Caco-2 (cell line): ENCODE results near the gene ZMAT5. TPM values are rescaled to one million over a fixed set of nuclear protein-coding genes. Genes with fewer than 3 reads are reported as not detected.

Source experiments
- BruUV-seq: library from RNA; stranded (reverse); fragments of 400-500 nt; replicated peaks from 2 replicates; lab custom pipeline; 2021; lab: Mats Ljungman, UMichigan
- CTCF ChIA-PET: fragments of 300-600 bp; sonication (Branson Sonifier 250); formaldehyde crosslinking; loops from one replicate; lab custom pipeline; 2022; ENCODE audit warnings: antibody characterized with exemption; lab: Charles Lee
- POLR2A ChIA-PET: fragments of 300-600 bp; sonication (Branson Sonifier 250); formaldehyde crosslinking; loops from one replicate; lab custom pipeline; 2022; ENCODE audit warnings: antibody characterized with exemption; lab: Charles Lee
- DNase-seq, 2 experiments: peaks; one replicate each; pipeline versions ENCODE4 v3.0.0 to v3.0.0-alpha.2; 2020 to 2022
- H3K27me3 ChIP-seq: replicated peaks from 2 replicates; pipeline ENCODE4 v1.6.0; 2011; ENCODE audit warnings: low read length; ENCODE audit not compliant: control insufficient read depth, insufficient read depth
- H3K36me3 ChIP-seq: 2 replicates; pipeline ENCODE4 v1.5.1; 2011; ENCODE audit warnings: low read length; ENCODE audit not compliant: control insufficient read depth, insufficient read depth
- H3K4me1 ChIP-seq: fragments of 250-450 bp; sonication (Bioruptor Pico); 2 replicates; pipeline ENCODE4 v1.5.1; 2020; ENCODE audit warnings: mild to moderate bottlenecking
- H3K4me3 ChIP-seq: 2 replicates; pipeline ENCODE4 v1.5.1; 2011; ENCODE audit warnings: low read depth, mild to moderate bottlenecking, control low read depth, low read length
- H3K9me3 ChIP-seq: fragments of 250-450 bp; sonication (Bioruptor Pico); 2 replicates; pipeline ENCODE4 v1.5.1; 2020; ENCODE audit warnings: mild to moderate bottlenecking, moderate library complexity
- H3K27ac Mint-ChIP-seq: one replicate; pipeline ENCODE4 v1.8.0; 2022; ENCODE audit warnings: mixed read lengths; ENCODE audit not compliant: unreplicated experiment
- H3K27me3 Mint-ChIP-seq: one replicate; pipeline ENCODE4 v1.8.0; 2022; ENCODE audit warnings: mixed read lengths; ENCODE audit not compliant: insufficient read depth, unreplicated experiment
- H3K36me3 Mint-ChIP-seq: one replicate; pipeline ENCODE4 v1.8.0; 2022; ENCODE audit warnings: mild to moderate bottlenecking, mixed read lengths; ENCODE audit not compliant: insufficient read depth, unreplicated experiment
- H3K4me1 Mint-ChIP-seq: one replicate; pipeline ENCODE4 v1.8.0; 2022; ENCODE audit warnings: low read depth, mixed read lengths; ENCODE audit not compliant: unreplicated experiment
- H3K4me3 Mint-ChIP-seq: one replicate; pipeline ENCODE4 v1.8.0; 2022; ENCODE audit warnings: mild to moderate bottlenecking, moderate library complexity, mixed read lengths; ENCODE audit not compliant: unreplicated experiment
- H3K9me3 Mint-ChIP-seq: one replicate; pipeline ENCODE4 v1.8.0; 2022; ENCODE audit warnings: mixed read lengths; ENCODE audit not compliant: unreplicated experiment
- intact Hi-C: fragments of 100-400 bp; cut with micrococcal nuclease; formaldehyde crosslinking; loops from one replicate; pipeline ENCODE4 v1.10.0; 2022; ENCODE audit not compliant: unreplicated experiment
- total RNA-seq: library from RNA; stranded (reverse); gene quantifications from 2 replicates; pipeline ENCODE4 v1.2.3, GENCODE V29; 2022
- TF ChIP-seq, protein P1 (sequence below), 2 experiments: fragments of 200-600 bp in 1 of 2; IDR thresholded peaks; 1 replicate in 1 of 2; 2 replicates in 1 of 2; pipeline versions ENCODE4 v1.5.1 to v1.8.0; 2011 to 2022; ENCODE audit warnings: antibody characterized with exemption in 1 of 2, control low read depth in 1 of 2, inconsistent platforms in 1 of 2, low read depth in 1 of 2, low read length in 1 of 2, mild to moderate bottlenecking in 1 of 2, moderate library complexity in 1 of 2; ENCODE audit not compliant: insufficient read depth in 1 of 2, severe bottlenecking in 1 of 2, unreplicated experiment in 1 of 2

Gene ZMAT5
- total RNA-seq, 1 experiment from 2014 or later = 19.7 TPM

DNA sequence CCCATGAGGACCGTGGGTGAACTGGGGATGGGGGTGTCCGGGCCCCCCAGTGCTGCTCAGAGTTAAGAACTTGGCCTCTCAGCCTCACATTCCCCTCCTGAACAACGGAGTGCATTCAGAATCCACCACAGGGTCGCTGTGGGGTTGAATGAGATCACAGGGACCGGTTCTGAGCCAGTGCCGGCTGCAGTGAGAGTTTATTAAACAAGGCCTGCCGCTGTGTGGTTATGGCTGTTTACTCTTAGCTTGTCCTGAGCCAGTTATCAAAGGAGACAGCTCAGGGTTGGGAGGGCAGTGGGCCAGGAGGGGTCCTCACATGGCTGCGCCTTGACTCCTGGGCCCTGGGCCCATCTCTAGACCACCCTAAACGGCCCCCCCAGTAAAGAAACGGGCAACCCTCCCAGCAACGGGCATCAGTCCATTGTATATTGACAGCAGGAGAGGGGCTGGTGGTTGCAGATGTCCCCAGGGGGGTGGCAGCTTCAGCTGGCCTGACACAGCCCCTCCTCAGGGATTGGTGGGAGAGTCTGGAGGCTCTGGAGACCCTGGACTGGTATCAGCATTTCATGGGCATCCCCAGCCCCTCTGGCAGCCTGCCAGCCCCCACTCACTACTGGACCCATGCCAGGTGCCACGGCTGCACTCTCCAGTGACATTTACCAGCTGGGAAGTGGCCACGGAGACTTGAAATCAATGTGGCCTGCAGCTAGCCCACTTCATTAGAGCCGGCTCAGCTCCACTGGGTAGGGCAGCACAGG is 62.1 kb downstream of the ZMAT5 start:
- H3K4me3 Mint-ChIP-seq = no peak overlapping the region
- H3K4me3 ChIP-seq = no peak overlapping the region

DNA sequence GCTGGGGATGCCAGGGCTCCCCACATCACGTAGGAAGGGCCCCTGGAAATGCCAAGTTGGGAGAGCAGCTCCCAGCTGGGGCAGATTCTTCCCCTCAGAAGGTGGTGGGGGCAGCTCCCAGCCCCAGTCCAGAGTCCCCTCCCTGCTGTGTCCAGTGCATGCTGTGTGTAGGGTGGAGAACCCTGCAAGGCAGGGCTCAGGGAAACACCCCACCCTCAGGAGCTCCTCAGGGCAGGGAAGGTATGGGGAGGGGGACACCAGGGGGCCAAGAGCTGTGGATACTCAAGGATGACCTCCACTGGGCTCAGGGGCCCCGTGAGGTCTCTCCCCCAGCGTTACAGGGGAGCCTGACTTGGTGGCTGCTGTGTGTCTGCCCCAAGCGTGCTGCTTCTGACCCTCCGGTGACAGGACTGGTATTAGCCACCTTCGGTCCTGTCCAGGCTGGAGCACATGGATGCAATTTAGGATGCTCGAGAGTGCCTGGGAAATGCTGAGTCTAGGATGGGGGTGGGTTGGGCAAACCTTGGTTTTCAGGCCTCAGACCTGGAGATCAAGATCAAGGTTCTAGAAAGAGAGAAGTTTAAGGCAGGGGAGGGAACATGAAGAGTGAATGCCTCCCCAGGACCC is 63.1 kb downstream of the ZMAT5 start:
- H3K9me3 Mint-ChIP-seq = no peaks in the 10 kb centered on the region
- ChIA-PET POLR2A (no interaction called here), CTCF (interaction anchor here (0.5 kb wide), 1 partner anchor 8 kb away, joined by 3 read pairs; no protein-coding TSS in a partner anchor)
- no peaks in the 10 kb centered on the region for H3K36me3 Mint-ChIP-seq
- H3K36me3 ChIP-seq = no peaks in the 10 kb centered on the region
- no peak overlapping the region for H3K4me3 ChIP-seq
- BruUV-seq = no TSS peak
- no peaks in the 10 kb centered on the region for H3K27me3 Mint-ChIP-seq
- TF ChIP-seq, protein P1, sequence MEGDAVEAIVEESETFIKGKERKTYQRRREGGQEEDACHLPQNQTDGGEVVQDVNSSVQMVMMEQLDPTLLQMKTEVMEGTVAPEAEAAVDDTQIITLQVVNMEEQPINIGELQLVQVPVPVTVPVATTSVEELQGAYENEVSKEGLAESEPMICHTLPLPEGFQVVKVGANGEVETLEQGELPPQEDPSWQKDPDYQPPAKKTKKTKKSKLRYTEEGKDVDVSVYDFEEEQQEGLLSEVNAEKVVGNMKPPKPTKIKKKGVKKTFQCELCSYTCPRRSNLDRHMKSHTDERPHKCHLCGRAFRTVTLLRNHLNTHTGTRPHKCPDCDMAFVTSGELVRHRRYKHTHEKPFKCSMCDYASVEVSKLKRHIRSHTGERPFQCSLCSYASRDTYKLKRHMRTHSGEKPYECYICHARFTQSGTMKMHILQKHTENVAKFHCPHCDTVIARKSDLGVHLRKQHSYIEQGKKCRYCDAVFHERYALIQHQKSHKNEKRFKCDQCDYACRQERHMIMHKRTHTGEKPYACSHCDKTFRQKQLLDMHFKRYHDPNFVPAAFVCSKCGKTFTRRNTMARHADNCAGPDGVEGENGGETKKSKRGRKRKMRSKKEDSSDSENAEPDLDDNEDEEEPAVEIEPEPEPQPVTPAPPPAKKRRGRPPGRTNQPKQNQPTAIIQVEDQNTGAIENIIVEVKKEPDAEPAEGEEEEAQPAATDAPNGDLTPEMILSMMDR (IDR thresholded peaks at IDR 0.05; ENCODE audit: insufficient read depth in 1 of 2, low read depth in 1 of 2, low read length in 1 of 2, severe bottlenecking in 1 of 2, unreplicated experiment in 1 of 2) = no peak
- peaks cover 5% of the 10 kb centered on the region for H3K4me1 ChIP-seq
- H3K4me3 Mint-ChIP-seq = no peak overlapping the region
- DNase-seq = no peak
- H3K27me3 ChIP-seq = no peaks in the 10 kb centered on the region
- intact Hi-C loops = loop anchor here (10.0 kb wide), 1 partner anchor 301 kb away; no protein-coding TSS in a partner anchor
- H3K27ac Mint-ChIP-seq = no peak overlapping the region
- no peaks in the 10 kb centered on the region for H3K4me1 Mint-ChIP-seq
- H3K9me3 ChIP-seq = no peaks in the 10 kb centered on the region

More for the DNA sequence above, 62.1 kb downstream of the ZMAT5 start:
- TF ChIP-seq, protein P1 (IDR thresholded peaks at IDR 0.05; ENCODE audit: insufficient read depth in 1 of 2, low read depth in 1 of 2, low read length in 1 of 2, severe bottlenecking in 1 of 2, unreplicated experiment in 1 of 2) = no peak
- Mint-ChIP-seq H3K9me3 (no peaks in the 10 kb centered on the region), H3K36me3 (no peaks in the 10 kb centered on the region), H3K27me3 (no peaks in the 10 kb centered on the region), H3K4me1 (no peaks in the 10 kb centered on the region), H3K27ac (no peak overlapping the region)
- Histone ChIP-seq H3K9me3 (no peaks in the 10 kb centered on the region), H3K36me3 (no peaks in the 10 kb centered on the region), H3K27me3 (no peaks in the 10 kb centered on the region), H3K4me1 (peaks cover 5% of the 10 kb centered on the region)
- ChIA-PET CTCF (interaction anchor here (1.1 kb wide), 1 partner anchor 69 kb away, joined by 3 read pairs; no protein-coding TSS in a partner anchor), POLR2A (no interaction called here)
- BruUV-seq = no TSS peak
- no peak for DNase-seq
- intact Hi-C loops = loop anchor here (10.0 kb wide), 1 partner anchor 300 kb away; no protein-coding TSS in a partner anchor

DNA sequence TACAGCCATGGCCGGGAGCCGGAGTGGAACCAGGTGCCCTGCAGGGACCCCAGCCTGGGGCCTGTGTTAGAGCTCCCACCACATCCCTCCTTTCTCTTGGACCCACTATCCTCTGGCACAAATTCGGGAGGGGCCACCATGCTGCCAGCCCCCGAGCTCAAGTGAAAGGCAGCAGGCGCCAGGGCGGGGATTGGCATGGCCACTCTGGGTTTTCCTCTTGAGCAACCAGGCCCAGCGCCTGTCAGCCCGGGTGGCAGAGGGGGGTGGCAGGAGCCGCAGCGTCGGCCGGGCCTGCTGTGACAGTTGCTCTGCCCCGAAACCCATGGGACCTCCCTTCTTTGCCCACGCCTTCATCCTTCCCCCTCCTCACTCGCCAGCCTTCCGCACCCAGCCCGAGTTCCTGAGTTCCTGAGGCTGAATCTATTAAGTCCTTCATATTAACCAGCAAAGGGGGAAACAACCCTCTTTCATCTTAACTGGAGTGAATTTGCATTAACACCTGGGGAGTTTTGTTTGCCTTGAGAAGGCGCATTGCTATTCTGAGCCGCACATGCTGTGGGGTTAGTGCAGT is 63.8 kb downstream of the ZMAT5 start:
- no peaks in the 10 kb centered on the region for H3K9me3 Mint-ChIP-seq
- H3K36me3 Mint-ChIP-seq = no peaks in the 10 kb centered on the region
- H3K4me1 Mint-ChIP-seq = no peaks in the 10 kb centered on the region
- Histone ChIP-seq H3K4me3 (no peak overlapping the region), H3K36me3 (no peaks in the 10 kb centered on the region), H3K27me3 (no peaks in the 10 kb centered on the region), H3K9me3 (no peaks in the 10 kb centered on the region), H3K4me1 (peaks cover 5% of the 10 kb centered on the region)
- intact Hi-C loops = loop anchor here (10.0 kb wide), 1 partner anchor 302 kb away; no protein-coding TSS in a partner anchor
- TF ChIP-seq, protein P1 (IDR thresholded peaks at IDR 0.05; ENCODE audit: insufficient read depth in 1 of 2, low read depth in 1 of 2, low read length in 1 of 2, severe bottlenecking in 1 of 2, unreplicated experiment in 1 of 2) = no peak
- H3K4me3 Mint-ChIP-seq = no peak overlapping the region
- no peak for DNase-seq
- BruUV-seq = no TSS peak
- H3K27me3 Mint-ChIP-seq = no peaks in the 10 kb centered on the region
- ChIA-PET POLR2A (no interaction called here), CTCF (interaction anchor here (1.1 to 2.2 kb wide), 2 partner anchors 302 to 386 kb away, joined by 3 to 17 read pairs; no protein-coding TSS in a partner anchor)
- no peak overlapping the region for H3K27ac Mint-ChIP-seq
